Stimulated activated CD4-positive, alpha-beta T cell treated with anti-CD3 and anti-CD28 coated beads, Interleukin-12 subunit alpha, Interleukin-12 subunit beta, amount 100 ng/mL, for 24 hours (primary cell): ENCODE measurements around the gene LCN6.
A peak's percentile ranks its signal among the peaks of the same experiment; 100 is the strongest.
"Not testable (repeated sequence)": the region's sequence is repeated elsewhere in the genome, so short reads cannot be mapped to it uniquely, and the experiment has no call there.

Experiments used
- DNase-seq, 2 experiments: peaks; one replicate each; pipeline ENCODE4 v3.0.0-alpha.2; 2020; ENCODE audit warnings: low read depth in 2 of 2

Gene LCN6

GRCh38 chr9:136711219-136711648 lies 37.1 kb downstream of the LCN6 start:
- DNase-seq = not testable (repeated sequence)

GRCh38 chr9:136710543-136710942 lies 37.8 kb downstream of the LCN6 start:
- no peak for DNase-seq

- DNase-seq = no peak
Measured at GRCh38 chr9:136709454-136710109, 38.7 kb downstream of the LCN6 start.

DNA sequence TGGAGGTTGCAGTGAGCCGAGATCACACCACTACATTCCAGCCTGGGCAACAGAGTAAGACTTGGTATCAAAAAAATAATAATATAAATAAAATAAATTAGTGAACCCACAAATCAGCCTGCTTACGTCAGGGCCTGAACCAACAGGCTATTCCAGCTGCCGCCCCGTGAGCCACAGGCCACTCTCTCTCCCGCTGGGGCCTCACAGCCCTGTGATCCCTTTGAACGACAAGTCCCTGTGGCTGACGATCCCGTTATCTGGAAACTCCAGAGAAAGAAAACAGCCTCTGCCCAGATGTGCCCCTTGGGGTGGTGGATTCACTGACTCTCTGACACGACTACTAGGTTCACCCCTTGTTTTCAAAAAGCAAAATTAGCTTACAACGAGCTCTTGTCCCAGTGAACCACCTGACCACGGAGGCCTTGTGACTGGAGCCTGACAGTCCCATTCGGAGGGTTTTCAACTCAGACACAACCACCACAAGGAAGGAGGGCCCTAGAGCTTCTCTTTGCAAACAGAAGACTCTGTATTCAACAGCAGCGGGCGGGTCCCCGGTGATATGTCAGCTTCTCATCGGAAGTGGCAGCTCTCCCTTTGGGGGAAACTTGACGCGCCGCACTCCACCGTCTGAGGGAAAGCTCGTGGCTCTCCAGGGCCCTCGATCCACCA lies 40.3 kb downstream of the LCN6 start:
- DNase-seq = no peak

GRCh38 chr9:136707011-136707410 lies 41.3 kb downstream of the LCN6 start:
- DNase-seq = no peak

- no peak for DNase-seq
Measured at GRCh38 chr9:136705564-136705963, 42.8 kb downstream of the LCN6 start.

DNA sequence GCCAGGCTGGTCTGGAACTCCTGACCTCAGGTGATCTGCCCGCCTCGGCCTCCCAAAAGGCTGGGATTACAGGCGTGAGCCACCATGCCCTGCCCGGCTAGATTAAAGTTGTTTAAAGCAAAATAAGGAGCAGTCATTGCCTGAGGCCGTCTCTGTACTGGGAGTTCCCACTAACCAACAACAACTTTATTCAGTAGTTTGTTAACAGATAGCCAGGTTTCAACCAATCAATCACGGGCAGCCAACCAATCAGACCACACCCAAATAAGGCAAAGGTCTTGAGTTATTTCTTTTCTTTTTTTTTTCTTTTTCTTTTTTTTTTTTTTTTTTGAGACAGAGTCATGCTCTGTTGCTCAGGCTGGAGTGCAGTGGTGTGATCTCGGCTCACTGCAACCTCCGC lies 43.6 kb downstream of the LCN6 start:
- DNase-seq = not testable (repeated sequence)

DNA sequence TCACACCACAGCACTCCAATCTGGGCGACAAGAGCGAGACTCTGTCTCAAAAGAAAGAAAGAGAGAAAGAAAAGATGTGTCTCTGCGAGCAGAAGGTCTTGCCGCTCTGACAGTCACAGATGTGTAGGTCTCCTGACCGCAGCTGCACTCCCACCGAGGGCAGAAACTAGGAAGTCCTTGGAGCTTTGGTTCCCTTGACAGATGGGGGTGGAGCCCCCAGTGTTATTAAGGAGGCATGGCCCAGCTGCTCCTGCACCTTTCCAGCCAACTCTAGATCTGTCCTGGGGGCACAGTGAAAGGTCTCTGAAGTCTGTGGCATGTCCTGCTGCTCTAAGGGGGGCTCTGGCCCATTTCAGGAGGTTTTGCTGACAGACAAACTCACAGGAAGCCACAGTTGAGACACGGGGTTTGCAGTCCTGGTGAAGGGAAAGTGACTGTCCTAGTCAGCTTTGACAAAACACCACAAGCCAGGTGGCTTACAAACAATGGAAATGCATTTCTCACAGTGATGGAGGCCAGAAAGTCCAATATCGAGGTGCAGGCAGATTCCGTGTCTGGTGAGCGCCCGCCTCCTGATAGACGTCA lies 45.0 kb downstream of the LCN6 start:
- no peak for DNase-seq

- DNase-seq = no peak
Measured at GRCh38 chr9:136701668-136702053, 46.7 kb downstream of the LCN6 start.

GRCh38 chr9:136700959-136701667 lies 47.2 kb downstream of the LCN6 start:
- peak; percentile 62 to 64 for DNase-seq

- no peak for DNase-seq
Measured at GRCh38 chr9:136700304-136700703, 48.0 kb downstream of the LCN6 start.

DNA sequence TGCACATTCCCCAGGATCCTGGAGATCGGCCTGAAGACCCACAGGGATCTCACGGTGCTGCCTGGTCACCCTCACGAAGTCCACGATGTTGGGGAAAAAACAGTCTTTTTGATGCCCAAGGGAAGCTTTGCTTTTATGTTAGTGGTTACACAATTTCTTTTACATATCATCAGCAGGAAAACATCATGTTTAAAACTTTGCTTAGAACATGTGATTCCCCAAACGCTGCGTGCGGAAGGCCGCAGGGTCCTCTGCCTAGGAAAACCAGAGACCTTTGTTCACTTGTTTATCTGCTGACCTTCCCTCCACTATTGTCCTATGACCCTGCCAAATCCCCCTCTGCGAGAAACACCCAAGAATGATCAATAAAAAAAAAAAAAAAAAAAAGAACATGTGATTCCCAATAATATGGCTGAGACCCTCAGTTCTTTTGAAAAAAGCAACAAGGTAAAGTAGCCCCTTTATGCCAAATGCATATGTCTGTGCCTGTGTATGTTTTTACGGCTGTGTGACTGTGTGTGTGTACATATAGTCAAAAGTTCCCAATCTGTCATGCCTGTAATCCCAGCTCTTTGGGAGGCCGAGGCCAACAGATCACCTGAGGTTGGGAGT lies 49.6 kb downstream of the LCN6 start:
- no peak for DNase-seq

DNA sequence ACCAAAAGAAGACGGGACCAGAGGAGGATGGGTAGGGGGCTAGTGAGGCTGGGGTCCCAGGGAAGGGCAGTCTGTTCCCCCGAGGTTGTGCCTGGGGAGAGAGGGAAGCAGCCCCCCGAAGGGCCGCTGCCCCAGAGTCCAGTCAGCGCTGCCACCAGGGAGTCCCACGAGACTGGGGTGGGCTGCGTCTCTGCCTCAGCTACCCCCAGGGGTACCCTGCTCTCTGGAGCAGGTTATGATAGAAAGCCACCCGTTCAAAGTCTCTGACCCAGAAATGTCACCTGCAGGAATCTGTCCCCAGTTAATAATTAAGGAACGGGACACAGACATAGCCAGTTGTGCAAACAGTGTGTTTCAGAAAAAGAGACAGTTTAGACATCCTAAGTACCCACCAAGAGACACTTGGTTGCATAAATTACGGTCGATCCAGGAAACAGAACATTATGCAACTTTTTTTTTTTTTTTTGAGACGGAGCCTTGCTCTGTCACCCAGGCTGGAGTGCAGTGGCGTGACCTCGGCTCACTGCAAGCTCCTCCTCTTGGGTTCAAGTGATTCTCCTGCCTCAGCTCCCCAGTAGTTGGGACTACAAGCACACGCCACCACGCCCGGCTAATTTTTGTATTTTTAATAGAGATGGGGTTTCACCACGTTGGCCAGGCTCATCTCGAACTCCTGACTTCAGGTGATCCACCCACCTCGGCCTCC lies 50.4 kb downstream of the LCN6 start:
- DNase-seq = no peak

GRCh38 chr9:136697146-136697820 lies 51.0 kb downstream of the LCN6 start:
- DNase-seq = no peak

GRCh38 chr9:136696502-136696901 lies 51.8 kb downstream of the LCN6 start:
- DNase-seq = no peak

DNA sequence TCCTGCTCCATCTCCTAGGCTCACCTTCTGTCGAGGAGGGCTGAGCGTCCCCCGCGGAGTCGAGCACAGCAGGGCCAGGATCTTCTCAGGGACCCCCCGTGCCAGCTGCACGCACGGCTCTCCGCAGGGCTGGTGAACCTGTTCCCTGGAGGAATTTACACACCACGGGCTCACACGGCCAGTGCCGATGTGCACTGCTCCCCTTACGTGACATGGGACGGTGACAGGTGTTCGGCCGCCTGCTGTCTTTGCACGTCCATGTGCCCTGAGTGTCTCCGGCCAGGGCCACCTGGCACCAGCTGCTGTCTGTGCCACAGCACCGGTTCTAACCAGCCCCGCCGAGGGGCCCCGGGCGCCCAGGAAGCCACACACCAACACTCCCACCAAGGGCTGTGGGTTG lies 52.4 kb downstream of the LCN6 start:
- DNase-seq = no peak

DNA sequence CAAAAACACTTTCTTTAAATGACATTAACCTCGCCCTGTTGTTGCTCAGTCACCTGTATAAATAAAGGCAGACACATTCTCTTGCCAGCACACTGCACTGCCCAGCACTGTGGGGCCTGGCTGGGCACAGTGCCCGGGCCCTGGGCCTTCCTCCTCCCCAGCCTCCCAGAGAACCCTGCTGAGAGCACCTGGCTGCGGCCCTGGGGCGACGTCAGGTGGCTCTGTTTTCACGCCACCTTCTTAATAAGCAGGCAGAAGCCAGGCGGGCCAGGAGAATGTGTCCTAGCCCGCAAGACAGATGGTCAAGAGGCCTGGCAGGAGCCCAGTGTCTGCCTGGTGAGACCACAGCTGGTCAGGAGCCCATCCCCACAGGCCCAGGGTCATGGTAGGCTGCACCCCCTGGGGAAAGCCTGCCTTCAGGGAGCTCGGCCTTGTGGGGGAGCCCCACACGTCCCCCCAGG lies 52.9 kb downstream of the LCN6 start:
- no peak for DNase-seq

DNA sequence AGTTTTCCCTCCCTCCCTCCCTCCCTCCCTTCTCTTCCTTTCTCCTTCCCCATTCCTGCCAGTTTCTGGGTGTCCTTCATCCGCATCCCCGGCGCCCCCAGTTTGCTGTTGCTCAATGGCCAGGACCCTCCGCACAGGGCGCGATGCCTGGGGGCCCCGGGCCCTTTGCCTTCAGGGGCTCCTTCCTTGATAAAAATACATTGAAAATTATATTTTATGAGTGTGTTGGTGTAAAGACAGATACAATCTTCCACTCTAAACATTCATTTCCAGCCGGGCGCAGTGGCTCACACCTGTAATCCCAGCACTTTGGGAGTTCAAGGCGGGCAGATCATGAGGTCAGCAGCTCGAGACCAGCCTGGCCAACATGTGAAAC lies 53.5 kb downstream of the LCN6 start:
- no peak for DNase-seq

- peak in 1 of 2 experiments; percentile 28 for DNase-seq
Measured at GRCh38 chr9:136694163-136694871, 54.0 kb downstream of the LCN6 start.
